ENCODE results near the gene TET2.

GRCh38 chr4:105304085-105304484 lies 157.4 kb downstream of the TET2 start:
- no peak for TF ChIP-seq POLR2A (IDR thresholded peaks at IDR 0.05)
- no peak for TF ChIP-seq CTCF (IDR thresholded peaks at IDR 0.05)
